ENCODE measurements around the gene TMEM238L.

GRCh38 chr17:10787306-10788045, 16.4 kb downstream of the TMEM238L start:
- TF ChIP-seq, protein P1, sequence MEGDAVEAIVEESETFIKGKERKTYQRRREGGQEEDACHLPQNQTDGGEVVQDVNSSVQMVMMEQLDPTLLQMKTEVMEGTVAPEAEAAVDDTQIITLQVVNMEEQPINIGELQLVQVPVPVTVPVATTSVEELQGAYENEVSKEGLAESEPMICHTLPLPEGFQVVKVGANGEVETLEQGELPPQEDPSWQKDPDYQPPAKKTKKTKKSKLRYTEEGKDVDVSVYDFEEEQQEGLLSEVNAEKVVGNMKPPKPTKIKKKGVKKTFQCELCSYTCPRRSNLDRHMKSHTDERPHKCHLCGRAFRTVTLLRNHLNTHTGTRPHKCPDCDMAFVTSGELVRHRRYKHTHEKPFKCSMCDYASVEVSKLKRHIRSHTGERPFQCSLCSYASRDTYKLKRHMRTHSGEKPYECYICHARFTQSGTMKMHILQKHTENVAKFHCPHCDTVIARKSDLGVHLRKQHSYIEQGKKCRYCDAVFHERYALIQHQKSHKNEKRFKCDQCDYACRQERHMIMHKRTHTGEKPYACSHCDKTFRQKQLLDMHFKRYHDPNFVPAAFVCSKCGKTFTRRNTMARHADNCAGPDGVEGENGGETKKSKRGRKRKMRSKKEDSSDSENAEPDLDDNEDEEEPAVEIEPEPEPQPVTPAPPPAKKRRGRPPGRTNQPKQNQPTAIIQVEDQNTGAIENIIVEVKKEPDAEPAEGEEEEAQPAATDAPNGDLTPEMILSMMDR (IDR thresholded peaks at IDR 0.05; ENCODE audit: low read length): no peak
- no peak for TF ChIP-seq EZH2 (IDR thresholded peaks at IDR 0.05; ENCODE audit: borderline replicate concordance, low read length)
